ENCODE results near the gene KCNMB4. TPM values are rescaled to one million over a fixed set of nuclear protein-coding genes. Genes with fewer than 3 reads are reported as not detected.
A peak's percentile ranks its signal among the peaks of the same experiment; 100 is the strongest.

The KCNMB4 gene
- polyA plus RNA-seq, 4 donors: 0.22 to 2.8 (median 1.3) TPM

GRCh38 chr12:70334742-70335141 lies 31.3 kb upstream of the KCNMB4 start:
- Histone ChIP-seq H3K27me3 (ENCODE audit: control insufficient read depth in 3 of 3, insufficient read depth in 3 of 3, low read length in 3 of 3) (no peaks in the 10 kb centered on the region), H3K4me1 (ENCODE audit: control insufficient read depth in 3 of 3, insufficient read depth in 2 of 3, low read depth in 1 of 3, low read length in 2 of 3) (no peaks in the 10 kb centered on the region), H3K36me3 (ENCODE audit: control insufficient read depth in 3 of 3, insufficient read depth in 2 of 3, low read depth in 1 of 3, low read length in 3 of 3) (peaks cover 2 to 20% (median 6%) of the 10 kb centered on the region in 3 donors), H3K9me3 (ENCODE audit: control insufficient read depth in 2 of 2, insufficient read depth in 1 of 2, low read depth in 1 of 2, low read length in 1 of 2) (no peaks in the 10 kb centered on the region), H3K27ac (ENCODE audit: low read depth in 1 of 3, low read length in 2 of 3) (no peak overlapping the region), H3K4me3 (ENCODE audit: low read depth in 1 of 3, low read length in 3 of 3) (no peak overlapping the region)
- DNase-seq (no peak), FAIRE-seq (no peak)
- 96 to 97% (median 96%) methylated on average over 8 of the region's 8 CpGs for WGBS, 3 donors

DNA sequence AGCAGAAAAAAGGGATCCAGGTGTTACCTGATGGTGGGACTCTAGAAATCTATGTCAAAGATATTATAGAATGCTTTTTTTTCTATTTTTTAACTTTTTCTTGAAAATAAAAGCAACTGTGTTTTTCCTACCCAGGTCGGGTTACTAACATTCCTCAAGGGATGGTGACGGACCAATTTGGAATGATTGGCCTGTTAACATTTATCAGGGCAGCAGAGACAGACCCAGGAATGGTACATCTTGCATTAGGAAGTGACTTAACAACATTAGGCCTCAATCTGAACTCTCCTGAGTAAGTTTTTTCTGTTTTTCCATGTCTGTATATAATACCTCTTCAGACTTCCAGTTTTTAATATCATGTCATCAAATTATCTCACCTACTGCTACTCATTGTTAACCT lies 27.6 kb upstream of the KCNMB4 start:
- H3K27me3 ChIP-seq (ENCODE audit: control insufficient read depth in 3 of 3, insufficient read depth in 3 of 3, low read length in 3 of 3): no peaks in the 10 kb centered on the region
- peaks cover 6 to 22% (median 6%) of the 10 kb centered on the region in 3 donors for H3K36me3 ChIP-seq (ENCODE audit: control insufficient read depth in 3 of 3, insufficient read depth in 2 of 3, low read depth in 1 of 3, low read length in 3 of 3)
- H3K27ac ChIP-seq (ENCODE audit: low read depth in 1 of 3, low read length in 2 of 3): no peak overlapping the region
- FAIRE-seq: no peak
- no peaks in the 10 kb centered on the region for H3K4me1 ChIP-seq (ENCODE audit: control insufficient read depth in 3 of 3, insufficient read depth in 2 of 3, low read depth in 1 of 3, low read length in 2 of 3)
- H3K4me3 ChIP-seq (ENCODE audit: low read depth in 1 of 3, low read length in 3 of 3): no peak overlapping the region
- DNase-seq: no peak
- 94 to 98% (median 97%) methylated on average over 2 of the region's 2 CpGs for WGBS, 3 donors
- H3K9me3 ChIP-seq (ENCODE audit: control insufficient read depth in 2 of 2, insufficient read depth in 1 of 2, low read depth in 1 of 2, low read length in 1 of 2): no peaks in the 10 kb centered on the region

GRCh38 chr12:70351076-70351475 lies 15.0 kb upstream of the KCNMB4 start:
- Histone ChIP-seq H3K27me3 (ENCODE audit: control insufficient read depth in 3 of 3, insufficient read depth in 3 of 3, low read length in 3 of 3) (no peaks in the 10 kb centered on the region), H3K4me3 (ENCODE audit: low read depth in 1 of 3, low read length in 3 of 3) (no peak overlapping the region), H3K27ac (ENCODE audit: low read depth in 1 of 3, low read length in 2 of 3) (no peak overlapping the region), H3K4me1 (ENCODE audit: control insufficient read depth in 3 of 3, insufficient read depth in 2 of 3, low read depth in 1 of 3, low read length in 2 of 3) (no peaks in the 10 kb centered on the region), H3K36me3 (ENCODE audit: control insufficient read depth in 3 of 3, insufficient read depth in 2 of 3, low read depth in 1 of 3, low read length in 3 of 3) (peaks cover 0 to 7% (median 0%) of the 10 kb centered on the region in 3 donors), H3K9me3 (ENCODE audit: control insufficient read depth in 2 of 2, insufficient read depth in 1 of 2, low read depth in 1 of 2, low read length in 1 of 2) (no peaks in the 10 kb centered on the region)
- 92 to 95% (median 95%) methylated on average over 2 of the region's 2 CpGs for WGBS, 3 donors
- DNase-seq (no peak), FAIRE-seq (no peak)

DNA sequence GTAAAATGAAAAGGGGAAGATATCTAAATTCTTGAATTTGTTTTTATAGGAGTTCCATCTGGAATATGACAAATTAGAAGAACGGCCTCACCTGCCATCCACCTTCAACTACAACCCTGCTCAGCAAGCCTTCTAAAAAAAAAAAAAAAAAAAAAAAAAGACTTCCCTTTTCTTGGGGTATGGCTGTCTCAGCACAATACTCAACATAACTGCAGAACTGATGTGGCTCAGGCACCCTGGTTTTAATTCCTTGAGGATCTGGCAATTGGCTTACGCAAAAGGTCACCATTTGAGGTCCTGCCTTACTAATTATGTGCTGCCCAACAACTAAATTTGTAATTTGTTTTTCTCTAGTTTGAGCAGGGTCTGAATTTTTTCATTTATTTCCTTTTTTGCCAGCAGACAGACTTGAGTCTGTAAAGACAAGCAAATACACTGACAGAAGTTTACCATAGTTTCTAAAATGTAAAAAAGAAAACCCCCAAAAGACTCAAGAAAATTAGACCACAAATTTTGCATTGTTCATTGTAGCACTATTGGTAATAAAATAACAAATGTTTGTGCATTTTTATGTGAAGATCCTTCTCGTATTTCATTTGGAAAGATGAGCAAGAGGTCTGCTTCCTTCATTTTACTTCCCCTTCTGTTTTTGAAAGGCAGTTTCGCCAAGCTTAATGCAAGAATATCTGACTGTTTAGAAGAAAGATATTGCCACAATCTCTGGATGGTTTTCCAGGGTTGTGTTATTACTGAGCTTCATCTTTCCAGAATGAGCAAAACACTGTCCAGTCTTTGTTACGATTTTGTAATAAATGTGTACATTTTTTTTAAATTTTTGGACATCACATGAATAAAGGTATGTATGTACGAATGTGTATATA lies 12.1 kb upstream of the KCNMB4 start:
- Histone ChIP-seq H3K27ac (ENCODE audit: low read depth in 1 of 3, low read length in 2 of 3) (no peak overlapping the region), H3K27me3 (ENCODE audit: control insufficient read depth in 3 of 3, insufficient read depth in 3 of 3, low read length in 3 of 3) (no peaks in the 10 kb centered on the region), H3K4me3 (ENCODE audit: low read depth in 1 of 3, low read length in 3 of 3) (no peak overlapping the region), H3K9me3 (ENCODE audit: control insufficient read depth in 2 of 2, insufficient read depth in 1 of 2, low read depth in 1 of 2, low read length in 1 of 2) (no peaks in the 10 kb centered on the region), H3K4me1 (ENCODE audit: control insufficient read depth in 3 of 3, insufficient read depth in 2 of 3, low read depth in 1 of 3, low read length in 2 of 3) (no peaks in the 10 kb centered on the region), H3K36me3 (ENCODE audit: control insufficient read depth in 3 of 3, insufficient read depth in 2 of 3, low read depth in 1 of 3, low read length in 3 of 3) (peaks cover 0 to 7% (median 0%) of the 10 kb centered on the region in 3 donors)
- DNase-seq (no peak), FAIRE-seq (no peak)
- 89 to 95% (median 91%) methylated on average over 6 of the region's 6 CpGs for WGBS, 3 donors

DNA sequence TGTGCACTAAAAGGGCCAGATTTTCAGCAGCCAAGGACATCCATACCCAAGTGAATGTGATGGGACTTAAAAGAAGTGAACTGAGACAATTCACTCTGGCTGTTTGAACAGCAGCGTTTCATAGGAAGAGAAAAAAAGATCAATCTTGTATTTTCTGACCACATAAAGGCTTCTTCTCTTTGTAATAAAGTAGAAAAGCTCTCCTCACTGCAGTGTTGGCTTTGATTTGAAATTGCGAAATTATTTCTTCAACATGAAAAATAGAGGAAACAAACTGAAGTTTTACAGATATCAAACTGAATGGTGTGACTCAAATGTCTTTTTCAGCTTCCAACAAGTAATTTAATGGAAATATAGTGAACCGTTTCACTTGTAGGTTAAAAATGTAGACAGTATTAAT lies 11.3 kb upstream of the KCNMB4 start:
- Histone ChIP-seq H3K4me1 (ENCODE audit: control insufficient read depth in 3 of 3, insufficient read depth in 2 of 3, low read depth in 1 of 3, low read length in 2 of 3) (no peaks in the 10 kb centered on the region), H3K27me3 (ENCODE audit: control insufficient read depth in 3 of 3, insufficient read depth in 3 of 3, low read length in 3 of 3) (no peaks in the 10 kb centered on the region), H3K36me3 (ENCODE audit: control insufficient read depth in 3 of 3, insufficient read depth in 2 of 3, low read depth in 1 of 3, low read length in 3 of 3) (peaks cover 0 to 7% (median 0%) of the 10 kb centered on the region in 3 donors), H3K9me3 (ENCODE audit: control insufficient read depth in 2 of 2, insufficient read depth in 1 of 2, low read depth in 1 of 2, low read length in 1 of 2) (no peaks in the 10 kb centered on the region), H3K4me3 (ENCODE audit: low read depth in 1 of 3, low read length in 3 of 3) (no peak overlapping the region), H3K27ac (ENCODE audit: low read depth in 1 of 3, low read length in 2 of 3) (no peak overlapping the region)
- WGBS, 3 donors: 78 to 94% (median 89%) methylated on average over 3 of the region's 3 CpGs
- DNase-seq (no peak), FAIRE-seq (no peak)

DNA sequence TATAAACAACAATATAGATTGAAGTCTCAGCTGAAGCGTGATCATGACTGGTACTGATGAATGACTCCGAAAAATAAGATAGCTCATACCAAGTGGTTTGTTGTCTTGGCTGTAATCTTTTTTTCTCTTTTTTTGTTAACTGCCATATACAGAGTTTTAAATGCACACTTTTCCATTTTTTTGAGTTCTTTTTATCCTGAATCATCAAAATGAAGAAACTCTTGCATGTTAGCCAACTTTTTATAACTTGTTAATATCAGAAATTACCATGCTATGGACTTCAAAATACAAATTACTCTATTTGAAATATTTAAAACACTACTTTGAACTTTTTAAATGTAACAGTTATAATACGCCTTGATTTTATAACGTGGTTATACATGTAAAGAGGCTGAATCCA lies 10.1 kb upstream of the KCNMB4 start:
- no peak overlapping the region for H3K27ac ChIP-seq (ENCODE audit: low read depth in 1 of 3, low read length in 2 of 3)
- no peaks in the 10 kb centered on the region for H3K27me3 ChIP-seq (ENCODE audit: control insufficient read depth in 3 of 3, insufficient read depth in 3 of 3, low read length in 3 of 3)
- no peaks in the 10 kb centered on the region for H3K4me1 ChIP-seq (ENCODE audit: control insufficient read depth in 3 of 3, insufficient read depth in 2 of 3, low read depth in 1 of 3, low read length in 2 of 3)
- no peak overlapping the region for H3K4me3 ChIP-seq (ENCODE audit: low read depth in 1 of 3, low read length in 3 of 3)
- WGBS, 3 donors: 98 to 99% (median 98%) methylated on average over 4 of the region's 4 CpGs
- H3K36me3 ChIP-seq (ENCODE audit: control insufficient read depth in 3 of 3, insufficient read depth in 2 of 3, low read depth in 1 of 3, low read length in 3 of 3): peaks cover 0 to 7% (median 0%) of the 10 kb centered on the region in 3 donors
- DNase-seq (no peak), FAIRE-seq (peak; percentile 44)
- no peaks in the 10 kb centered on the region for H3K9me3 ChIP-seq (ENCODE audit: control insufficient read depth in 2 of 2, insufficient read depth in 1 of 2, low read depth in 1 of 2, low read length in 1 of 2)

GRCh38 chr12:70359458-70360197 lies 6.5 kb upstream of the KCNMB4 start:
- WGBS, 3 donors: 95 to 98% (median 97%) methylated on average over 1 of the region's 1 CpG
- Histone ChIP-seq H3K9me3 (ENCODE audit: control insufficient read depth in 2 of 2, insufficient read depth in 1 of 2, low read depth in 1 of 2, low read length in 1 of 2) (peaks cover 0 to 3% of the 10 kb centered on the region in 2 donors), H3K4me1 (ENCODE audit: control insufficient read depth in 3 of 3, insufficient read depth in 2 of 3, low read depth in 1 of 3, low read length in 2 of 3) (no peaks in the 10 kb centered on the region), H3K27ac (ENCODE audit: low read depth in 1 of 3, low read length in 2 of 3) (no peak overlapping the region), H3K4me3 (ENCODE audit: low read depth in 1 of 3, low read length in 3 of 3) (no peak overlapping the region), H3K36me3 (ENCODE audit: control insufficient read depth in 3 of 3, insufficient read depth in 2 of 3, low read depth in 1 of 3, low read length in 3 of 3) (no peaks in the 10 kb centered on the region), H3K27me3 (ENCODE audit: control insufficient read depth in 3 of 3, insufficient read depth in 3 of 3, low read length in 3 of 3) (peaks cover 0 to 4% (median 0%) of the 10 kb centered on the region in 3 donors)
- peak; percentile 44 for FAIRE-seq
- no peak for DNase-seq

DNA sequence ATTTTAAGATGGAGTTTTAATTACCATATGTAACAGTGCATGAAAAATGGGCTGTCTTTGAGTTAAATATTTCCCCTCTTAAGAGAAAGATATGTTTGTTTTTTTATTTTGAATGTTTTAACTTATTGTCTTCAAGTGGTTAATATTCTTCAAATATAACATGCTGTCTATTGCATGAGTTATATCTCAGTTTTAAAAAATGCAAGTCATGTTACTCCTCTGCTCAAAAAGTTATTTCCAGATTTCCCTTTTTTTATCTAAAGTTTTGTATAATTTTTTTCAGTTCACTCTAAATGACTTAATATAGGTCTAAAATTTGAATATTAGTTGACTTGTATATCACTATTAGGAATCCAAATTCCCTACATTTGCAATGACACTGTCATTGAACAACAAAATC lies 5.9 kb upstream of the KCNMB4 start:
- no peak for DNase-seq
- Histone ChIP-seq H3K9me3 (ENCODE audit: control insufficient read depth in 2 of 2, insufficient read depth in 1 of 2, low read depth in 1 of 2, low read length in 1 of 2) (peaks cover 0 to 3% of the 10 kb centered on the region in 2 donors), H3K27me3 (ENCODE audit: control insufficient read depth in 3 of 3, insufficient read depth in 3 of 3, low read length in 3 of 3) (peaks cover 0 to 8% (median 3%) of the 10 kb centered on the region in 3 donors), H3K4me3 (ENCODE audit: low read depth in 1 of 3, low read length in 3 of 3) (no peak overlapping the region), H3K4me1 (ENCODE audit: control insufficient read depth in 3 of 3, insufficient read depth in 2 of 3, low read depth in 1 of 3, low read length in 2 of 3) (peaks cover 0 to 3% (median 2%) of the 10 kb centered on the region in 3 donors), H3K27ac (ENCODE audit: low read depth in 1 of 3, low read length in 2 of 3) (no peak overlapping the region), H3K36me3 (ENCODE audit: control insufficient read depth in 3 of 3, insufficient read depth in 2 of 3, low read depth in 1 of 3, low read length in 3 of 3) (no peaks in the 10 kb centered on the region)
- no peak for FAIRE-seq

Data from small intestine (tissue), 7 donors.